HPDE6-E6E7 (cell line): ENCODE measurements around the gene TMEM236.
"Not testable (repeated sequence)": the region's sequence is repeated elsewhere in the genome, so short reads cannot be mapped to it uniquely, and the experiment has no call there.

Experiments
- DNase-seq: peaks from one replicate; pipeline ENCODE4 v3.0.0; 2011; ENCODE audit warnings: missing footprints; ENCODE audit errors: extremely low spot score

TMEM236 gene, protein sequence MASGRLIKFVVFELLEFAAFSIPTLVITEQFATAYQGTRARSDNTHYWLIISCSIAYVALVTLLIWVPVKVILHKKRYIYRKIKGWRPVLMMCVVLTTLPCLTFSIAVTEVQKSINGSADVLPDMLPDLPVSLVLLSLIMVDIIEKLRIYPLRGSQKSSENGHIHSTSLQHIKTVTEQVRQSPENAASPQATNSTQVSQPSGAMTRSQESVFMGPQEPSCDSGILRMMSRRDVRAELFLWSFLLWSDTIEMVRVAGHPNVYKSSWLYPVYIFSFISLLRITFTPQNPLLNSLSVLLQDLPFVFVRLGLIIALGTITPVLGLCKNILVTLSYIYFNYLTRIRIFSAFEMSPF

DNA sequence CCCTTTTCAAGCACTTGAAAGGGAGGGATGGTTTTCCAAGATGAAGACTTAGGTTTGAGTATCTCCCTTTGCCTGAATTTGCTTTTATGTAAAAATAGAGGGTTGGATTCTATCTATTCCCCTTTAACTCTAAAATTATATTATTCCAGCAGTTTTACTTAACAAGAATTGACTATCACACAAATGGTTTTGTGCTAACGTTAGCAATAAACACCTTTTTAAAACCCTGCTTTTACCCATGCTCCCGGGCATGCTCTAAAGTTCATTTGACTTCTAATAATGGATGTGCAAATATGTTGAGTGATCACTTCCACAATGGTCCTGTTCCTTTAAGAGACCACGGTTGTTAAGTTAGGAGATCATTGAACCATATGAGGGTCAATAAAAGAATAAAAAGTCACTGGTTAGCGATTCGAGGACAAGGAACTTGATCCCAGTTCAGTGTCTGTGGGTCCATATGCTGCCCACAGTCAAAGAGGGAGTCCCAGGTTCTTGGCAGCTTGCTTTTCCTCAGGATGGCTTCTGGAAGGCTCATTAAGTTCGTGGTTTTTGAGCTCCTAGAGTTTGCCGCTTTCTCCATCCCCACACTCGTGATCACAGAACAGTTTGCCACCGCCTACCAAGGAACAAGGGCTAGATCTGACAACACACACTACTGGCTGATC is at the start of gene TMEM236:
TMEM236 (plus strand) TSS at position 421 of the 665 bp plus-strand sequence; CDS start at position 516, 95 bp downstream.
- no peak for DNase-seq

DNA sequence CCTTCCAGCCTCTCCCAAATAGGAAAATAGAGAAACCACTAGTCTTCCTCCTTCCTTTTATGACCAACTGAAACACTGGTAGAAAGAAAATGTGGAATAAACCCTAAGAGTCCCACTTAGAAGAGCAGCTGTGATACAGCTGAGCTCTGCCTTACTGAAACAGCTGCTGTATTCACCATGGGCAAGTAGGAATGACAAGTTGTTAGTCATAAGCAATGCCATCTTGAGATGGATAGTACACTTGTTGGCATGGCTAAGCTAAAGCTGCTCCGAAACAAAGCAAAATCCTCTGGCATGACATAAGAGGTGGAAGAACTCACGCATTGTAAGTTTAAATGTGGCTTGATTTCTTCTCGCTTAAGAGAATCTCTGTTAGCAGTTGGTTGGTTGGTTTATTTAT is 48.3 kb upstream of the TMEM236 start:
- no peak for DNase-seq

DNA sequence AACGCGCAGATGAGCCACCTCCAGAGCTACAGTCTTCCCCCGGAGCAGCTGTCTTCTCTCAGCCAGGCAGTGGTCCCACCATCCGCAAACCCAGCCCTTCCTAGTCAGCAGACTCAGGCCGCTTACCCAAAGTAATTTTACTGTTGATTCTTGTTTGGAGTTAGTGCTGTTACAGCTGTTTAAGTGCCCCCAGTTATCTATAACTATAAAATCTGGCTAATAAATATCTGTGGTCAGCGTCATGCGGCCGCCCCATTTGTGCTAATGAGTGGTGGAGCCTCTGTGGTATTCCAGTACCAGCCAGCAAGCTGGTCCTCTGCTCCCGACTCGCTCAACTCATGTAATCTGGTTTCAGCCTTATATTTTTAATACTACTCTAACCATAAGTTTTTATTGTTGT is 43.2 kb upstream of the TMEM236 start:
- no peak for DNase-seq

DNA sequence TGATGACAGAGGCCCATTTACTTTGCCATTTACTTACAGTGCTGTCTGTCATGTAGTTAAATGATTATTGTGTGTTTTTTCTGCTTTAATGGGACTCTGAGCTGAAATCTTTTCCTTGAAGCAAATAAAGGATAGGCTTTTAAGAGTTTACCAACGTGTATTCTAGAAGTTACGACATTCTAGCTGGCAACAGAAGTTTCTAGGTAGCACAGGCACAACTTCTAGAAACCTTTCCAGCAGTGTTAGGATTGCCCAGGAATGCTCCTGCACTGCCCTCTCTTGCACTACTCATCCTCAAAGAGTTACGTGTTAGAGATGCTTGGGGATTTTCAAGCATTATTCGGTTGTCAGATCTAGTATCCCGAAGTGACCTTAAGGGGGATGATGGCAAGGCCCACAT is 42.5 kb upstream of the TMEM236 start:
- no peak for DNase-seq

DNA sequence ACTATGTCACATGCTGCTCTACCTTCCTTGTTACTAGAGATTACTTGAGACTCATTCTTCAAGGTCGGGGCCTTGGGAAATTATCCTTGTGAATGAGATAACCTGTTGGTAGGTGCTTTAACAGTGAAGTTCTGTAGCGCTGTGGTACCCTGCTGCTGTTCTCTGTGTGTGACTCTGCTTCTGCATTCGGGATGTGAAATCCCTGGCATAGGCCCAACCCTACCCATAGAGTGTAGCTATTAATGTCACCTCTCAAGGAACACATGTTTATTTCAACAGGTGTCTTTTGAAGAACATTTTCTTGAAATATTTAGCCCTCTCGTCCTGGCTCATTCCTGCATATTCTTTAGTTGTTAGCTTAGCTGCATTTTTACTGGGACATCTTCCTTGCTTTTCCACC is 41.8 kb upstream of the TMEM236 start:
- no peak for DNase-seq

DNA sequence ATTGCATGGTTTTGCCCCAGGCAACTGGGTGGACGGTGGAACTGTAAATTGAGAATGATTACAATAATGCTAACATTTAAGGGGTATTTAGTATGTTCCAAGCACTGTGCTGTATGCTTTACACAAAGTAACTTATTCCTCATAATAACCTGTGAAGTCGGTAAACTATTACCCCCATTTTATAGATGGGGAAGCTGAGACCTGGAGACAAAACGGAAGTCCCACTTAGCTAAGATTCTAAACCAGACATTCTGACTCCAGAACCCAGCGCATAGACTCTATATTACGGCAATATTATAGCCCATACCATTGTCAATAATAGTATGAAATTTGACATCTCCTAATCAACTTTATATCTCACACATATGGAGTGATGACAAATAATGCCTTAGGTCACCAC is 39.9 kb upstream of the TMEM236 start:
- no peak for DNase-seq

DNA sequence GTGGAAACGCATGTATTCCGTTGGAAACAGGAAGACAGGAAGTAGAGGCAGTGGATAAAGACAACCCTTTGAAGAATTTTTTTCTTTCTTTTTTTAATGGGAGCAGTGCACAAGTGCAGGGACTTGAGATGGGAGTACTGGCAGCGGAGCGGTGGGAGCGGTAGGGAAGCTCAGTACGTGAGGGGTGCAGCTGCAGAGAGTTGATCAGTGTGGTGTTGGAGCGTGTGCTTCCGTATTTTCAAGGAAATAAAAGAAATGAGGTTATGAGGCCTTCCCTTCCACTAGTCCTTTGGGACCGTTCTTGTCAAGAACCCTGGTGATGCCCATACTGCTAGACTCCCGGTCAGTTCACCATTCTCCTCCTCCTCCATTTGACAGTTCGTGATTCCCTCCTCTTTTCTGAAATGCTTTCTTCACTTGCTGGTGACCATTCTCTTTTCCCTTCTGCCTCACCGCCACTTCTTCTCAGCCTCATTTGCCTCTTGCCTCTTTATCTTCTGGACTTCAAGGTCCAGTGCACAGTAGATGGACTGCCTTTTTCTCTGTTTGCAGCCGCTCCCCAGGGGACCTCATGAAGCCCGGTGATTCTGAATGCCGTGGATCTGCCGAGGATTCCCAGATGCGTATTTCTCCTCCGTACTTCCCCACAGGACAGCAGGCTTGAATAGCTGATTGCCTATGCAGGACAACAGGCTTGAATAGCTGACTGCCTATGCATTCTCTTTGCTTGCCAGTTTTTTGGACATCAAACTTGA is 39.1 kb upstream of the TMEM236 start:
- DNase-seq, result no peak

DNA sequence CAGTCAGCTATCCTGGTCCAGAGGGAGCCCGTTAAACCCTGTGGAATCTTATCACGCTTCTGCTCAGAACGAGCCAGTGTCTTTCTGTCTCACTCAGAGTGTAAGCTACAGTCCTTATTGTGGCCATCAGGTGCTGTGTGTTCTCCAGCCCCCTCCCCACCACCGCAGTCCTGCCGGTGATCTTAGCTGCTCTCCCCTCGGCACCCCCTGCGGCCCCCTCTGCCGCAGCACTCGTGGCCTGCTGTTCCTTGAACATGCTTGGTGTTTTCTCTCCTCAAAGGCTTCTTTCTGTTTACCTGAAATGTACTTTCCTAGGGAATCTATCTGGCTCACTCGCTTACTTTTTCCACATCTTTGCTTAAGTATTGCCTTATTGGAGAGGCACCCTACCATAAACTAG is 38.2 kb upstream of the TMEM236 start:
- DNase-seq, result no peak

DNA sequence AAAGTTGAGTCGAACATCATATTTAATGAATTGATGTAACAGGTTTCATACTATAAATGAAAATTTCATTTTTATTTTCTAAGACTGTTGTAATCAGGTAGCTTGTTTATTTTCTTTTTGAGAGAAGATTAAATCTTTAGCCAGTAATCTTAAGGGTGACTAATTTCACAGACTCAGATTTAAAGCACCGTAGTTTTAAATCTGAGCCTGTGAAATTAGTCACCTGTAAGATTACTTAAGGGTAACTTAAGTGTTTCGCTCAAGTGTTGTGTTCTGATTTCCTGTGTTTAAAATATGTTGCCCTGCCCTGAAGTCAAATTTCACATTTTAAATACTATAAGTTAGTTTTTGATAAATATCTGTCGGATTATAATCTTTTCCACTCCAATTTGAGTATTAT is 35.8 kb upstream of the TMEM236 start:
- no peak for DNase-seq

DNA sequence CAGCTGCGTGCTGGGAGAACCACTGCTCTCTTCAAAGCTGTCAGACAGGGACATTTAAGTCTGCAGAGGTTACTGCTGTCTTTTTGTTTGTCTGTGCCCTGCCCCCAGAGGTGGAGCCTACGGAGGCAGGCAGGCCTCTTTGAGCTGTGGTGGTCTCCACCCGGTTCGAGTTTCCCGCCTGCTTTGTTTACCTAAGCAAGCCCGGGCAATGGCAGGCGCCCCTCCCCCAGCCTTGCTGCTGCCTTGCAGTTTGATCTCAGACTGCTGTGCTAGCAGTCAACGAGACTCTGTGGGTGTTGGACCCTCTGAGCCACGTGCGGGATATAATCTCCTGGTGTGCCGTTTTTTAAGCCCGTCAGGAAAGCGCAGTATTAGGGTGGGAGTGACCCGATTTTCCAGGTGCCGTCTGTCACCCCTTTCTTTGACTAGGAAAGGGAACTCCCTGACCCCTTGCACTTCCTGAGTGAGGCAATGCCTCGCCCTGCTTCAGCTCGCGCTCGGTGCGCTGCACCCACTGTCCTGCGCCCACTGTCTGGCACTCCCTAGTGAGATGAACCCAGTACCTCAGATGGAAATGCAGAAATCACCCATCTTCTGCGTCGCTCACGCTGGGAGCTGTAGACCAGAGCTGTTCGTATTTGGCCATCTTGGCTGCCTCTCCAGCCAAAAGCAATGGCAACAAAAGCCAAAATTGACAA is 29.5 kb upstream of the TMEM236 start:
- DNase-seq, result not testable (repeated sequence)

DNA sequence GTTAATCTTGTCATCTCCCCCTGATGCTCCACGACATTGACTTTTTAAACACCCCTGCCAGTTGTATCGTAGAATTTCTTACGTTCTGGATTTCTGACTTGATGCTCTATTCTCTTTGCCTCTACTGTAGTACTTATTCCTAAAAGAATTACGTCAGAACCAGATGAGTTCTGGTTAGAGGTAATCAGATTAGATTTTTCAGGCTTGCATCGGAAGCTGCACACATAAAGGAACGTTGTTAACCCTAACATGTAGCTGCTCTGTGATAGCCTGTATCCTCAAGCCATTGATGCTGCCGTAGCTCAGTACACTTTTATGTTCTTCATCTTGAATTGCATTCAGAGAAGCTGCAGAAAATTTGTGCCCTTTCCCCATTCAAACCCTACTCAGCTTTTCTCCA is 26.3 kb upstream of the TMEM236 start:
- no peak for DNase-seq

DNA sequence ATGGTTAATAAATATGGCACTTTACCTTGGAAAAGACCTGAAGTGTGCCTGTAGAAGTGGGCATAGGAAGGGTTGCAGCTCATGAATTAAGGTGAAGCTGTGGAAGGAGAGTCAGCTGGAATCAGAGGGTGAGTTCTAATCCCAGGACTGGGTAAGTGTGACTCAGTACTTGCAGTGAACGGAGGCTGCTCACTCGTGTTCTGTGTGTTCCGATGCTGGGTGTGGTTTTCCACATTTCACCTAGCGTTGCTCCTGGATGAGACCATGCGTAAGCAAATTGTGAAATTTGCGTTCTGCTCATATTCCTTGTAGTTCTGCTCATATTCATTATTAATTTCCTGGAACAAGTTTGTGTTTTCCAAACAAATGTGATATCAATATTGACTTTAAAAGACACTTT is 22.4 kb upstream of the TMEM236 start:
- DNase-seq, result no peak

DNA sequence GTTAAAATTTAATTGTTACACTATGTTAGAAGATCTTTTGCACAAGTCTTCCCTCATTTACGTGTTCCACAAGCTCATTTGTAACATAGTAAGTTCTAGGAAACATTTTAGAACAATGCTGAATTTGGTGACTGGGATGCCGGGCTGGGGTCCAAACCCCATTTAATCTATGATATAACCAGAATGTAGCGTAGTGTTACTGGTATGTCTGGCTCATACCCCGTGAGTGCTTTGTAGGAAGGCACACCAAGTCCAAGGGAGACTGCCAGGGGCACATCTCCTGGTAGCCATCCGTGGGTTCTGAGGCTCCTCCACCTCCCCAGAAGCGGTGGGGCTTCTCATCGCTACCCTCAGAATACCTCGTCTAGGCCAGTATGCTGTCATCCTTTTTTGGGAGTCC is 21.3 kb upstream of the TMEM236 start:
- DNase-seq, result no peak

DNA sequence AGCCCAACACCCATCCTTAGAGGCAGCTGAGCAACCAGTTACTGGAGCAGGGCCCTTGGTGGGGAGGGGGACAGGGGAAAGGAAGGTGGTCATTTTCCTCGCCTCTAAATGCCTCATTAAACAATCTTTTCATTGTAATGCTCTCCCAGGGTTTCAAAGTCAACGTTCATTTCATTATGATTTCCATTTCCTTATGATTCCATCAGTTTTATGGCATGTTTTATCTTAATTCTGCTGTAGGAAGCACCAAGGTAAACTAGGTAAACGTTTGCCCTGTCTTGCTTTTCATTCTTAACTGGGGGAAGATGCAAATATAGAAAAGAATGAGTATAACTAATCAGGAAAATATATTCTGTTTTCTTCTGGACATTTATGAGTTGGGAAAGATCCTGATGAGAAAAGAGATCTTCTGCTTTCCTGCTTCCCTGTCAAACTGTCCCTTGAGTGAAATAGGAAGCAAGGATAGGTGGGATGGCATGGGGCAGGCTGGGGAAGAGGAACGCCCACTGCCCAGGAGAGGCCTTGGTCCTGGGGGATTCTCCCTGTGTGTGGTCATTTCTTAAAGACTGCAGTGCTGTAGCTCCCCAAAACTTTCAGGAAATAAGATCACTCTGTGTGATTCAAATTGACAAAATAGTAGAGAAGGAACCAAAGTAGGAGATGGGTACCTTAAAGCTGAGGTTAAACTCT is 20.5 kb upstream of the TMEM236 start:
- DNase-seq, result no peak

DNA sequence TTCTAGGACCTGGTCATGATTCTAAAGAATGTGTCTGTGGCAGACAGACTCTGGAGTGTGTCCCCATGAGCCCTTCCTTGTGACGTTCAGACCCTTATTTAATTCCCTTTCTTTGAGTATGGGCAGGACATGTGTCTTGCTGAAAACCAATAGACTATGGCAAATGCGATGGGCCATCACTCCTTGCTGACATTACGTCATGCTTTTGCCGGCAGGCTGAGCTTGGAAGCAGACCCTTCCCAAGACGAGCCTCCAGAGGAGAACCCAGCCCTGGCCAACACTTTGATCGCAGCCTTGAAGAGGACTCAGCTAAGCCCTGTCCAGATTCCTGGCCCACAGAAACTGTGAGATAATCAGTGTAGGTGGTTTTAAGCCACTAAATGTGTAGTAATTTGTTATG is 18.4 kb upstream of the TMEM236 start:
- DNase-seq, result no peak

DNA sequence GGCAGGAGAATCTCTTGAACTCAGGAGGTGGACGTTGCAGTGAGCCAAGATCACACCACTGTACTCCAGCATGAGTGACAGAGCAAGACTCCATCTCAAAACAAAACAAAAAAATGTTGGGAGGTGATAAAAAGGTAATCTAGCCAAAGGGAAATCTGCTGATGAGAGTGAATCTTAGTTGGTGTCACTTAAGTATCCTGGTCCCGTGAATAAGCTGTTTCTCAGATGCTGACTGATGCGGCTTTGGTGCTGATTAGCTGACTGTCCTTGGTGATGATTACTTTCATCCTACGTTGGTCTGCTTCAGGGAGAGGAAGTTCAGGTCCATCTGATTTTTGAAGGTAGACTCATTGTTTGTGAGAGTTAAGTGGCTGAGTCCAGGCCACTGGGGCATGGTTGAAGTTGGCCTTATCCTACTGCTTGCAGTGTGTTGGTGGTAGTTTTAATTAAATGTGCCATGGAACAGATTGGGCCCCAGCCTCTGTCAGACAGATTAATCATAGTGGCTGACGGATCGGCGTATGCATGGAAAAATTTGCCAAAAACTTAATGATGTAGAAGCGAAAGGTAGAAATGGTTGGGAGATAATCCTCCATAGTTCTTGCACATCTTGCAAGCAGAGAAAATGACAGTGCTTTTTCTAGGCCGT is 17.4 kb upstream of the TMEM236 start:
- no peak for DNase-seq

DNA sequence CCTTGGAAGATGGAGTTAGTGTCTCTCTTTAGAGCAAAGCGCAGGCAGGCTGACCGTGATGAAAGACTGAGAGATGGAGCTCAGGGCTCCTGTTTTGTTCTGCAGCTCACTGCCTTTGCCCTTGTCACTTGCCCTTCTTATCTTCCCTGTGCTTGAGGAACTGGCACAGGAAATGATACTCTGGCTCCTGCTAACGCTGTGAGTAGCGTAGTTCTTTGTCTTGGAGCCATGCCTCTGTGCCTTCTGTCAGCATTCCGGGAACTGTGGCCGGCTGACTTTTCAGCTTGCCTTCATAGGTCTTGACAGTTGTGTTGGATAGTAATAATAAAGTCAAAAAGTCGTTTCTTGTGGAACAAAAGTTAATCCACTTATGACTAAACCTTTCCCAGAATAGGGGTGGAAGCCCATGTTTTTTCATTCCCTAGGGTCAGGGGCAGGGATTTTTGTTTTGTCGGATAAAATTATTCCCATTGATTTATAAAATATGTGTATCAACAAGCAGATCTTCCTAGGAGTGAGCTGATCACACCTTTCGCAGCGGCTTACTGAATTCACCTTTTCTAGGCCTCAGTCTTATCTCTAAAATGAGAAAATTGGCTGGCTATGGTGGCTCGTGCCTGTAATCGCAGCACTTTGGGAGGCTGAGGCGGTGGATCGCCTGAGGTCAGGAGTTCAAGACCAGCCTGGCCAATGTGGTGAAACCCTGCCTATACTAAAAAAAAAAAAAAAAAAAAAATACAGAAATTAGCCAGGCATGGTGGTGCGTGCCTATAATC is 16.6 kb upstream of the TMEM236 start:
- DNase-seq, result no peak

DNA sequence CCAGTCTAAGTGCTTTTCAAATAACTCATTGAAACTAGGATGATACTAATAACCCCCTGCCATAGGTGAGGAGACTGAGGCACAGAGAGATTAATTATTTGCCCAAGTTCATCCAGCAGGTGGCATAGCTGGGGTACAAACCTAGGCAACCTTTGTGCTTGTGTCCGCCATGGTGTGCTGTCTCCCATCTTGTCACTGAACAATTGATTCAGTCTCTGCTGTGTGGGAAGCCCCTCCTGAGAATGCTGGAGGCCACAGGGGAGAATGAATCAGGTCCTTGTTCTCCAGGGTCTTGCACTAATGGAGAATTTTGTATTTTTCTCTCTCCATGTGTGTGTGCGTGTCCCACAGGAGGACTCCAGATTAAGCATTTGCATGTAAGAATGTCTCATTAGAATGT is 15.8 kb upstream of the TMEM236 start:
- no peak for DNase-seq

DNA sequence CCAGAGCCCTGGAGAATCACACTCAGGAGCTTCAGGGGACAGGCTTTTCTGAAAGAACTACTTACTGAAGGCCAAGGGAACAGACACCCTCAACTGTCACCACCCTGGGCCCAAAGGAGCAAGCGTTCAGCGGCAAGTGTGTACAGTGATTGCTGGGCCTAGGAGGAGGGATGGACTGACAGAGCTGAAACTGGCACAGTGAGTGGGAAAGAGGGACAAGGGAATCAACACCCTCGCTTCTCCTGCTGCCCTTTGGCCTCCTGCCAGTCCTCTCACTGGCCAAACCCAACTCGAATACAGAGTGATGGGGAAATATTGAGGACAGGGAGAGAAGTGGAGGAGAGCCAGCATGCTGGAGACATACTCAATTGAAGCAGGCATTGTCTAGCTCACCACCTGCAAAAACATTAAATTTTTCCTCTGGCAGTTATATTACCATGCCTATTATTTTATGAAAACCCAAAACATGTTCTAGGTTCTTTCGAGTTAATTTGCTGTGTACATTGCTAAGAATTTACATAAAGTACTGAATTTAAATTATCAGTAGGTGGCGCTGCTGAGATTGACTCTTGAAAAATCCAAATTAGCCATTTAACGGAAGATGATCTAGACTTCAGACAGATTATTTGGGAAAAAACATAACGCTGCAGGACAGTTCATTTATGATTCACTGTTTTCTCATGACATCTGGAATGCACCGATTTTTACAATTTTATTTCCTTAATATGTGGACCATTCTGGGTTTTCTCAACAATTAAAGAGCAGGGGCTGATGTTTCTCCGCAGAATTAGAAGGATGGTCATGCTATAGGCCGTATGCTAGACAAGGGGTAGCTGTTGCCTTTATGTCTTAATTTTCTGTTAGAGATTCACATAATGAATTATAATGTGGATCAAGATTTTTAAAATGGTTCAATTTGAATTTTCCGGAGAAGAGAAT is 14.7 kb upstream of the TMEM236 start:
- no peak for DNase-seq
